ENCODE measurements around the gene ZNF358. TPM values are rescaled to one million over a fixed set of nuclear protein-coding genes. Genes with fewer than 3 reads are reported as not detected.

Gene ZNF358
- total and polyA plus RNA-seq, 10 of the 15 experiments (the other 5 are each of a cell fraction or from before 2014, with no cell fraction given), result 0.09 to 6.3 (median 1.9) TPM; not detected in 1

DNA sequence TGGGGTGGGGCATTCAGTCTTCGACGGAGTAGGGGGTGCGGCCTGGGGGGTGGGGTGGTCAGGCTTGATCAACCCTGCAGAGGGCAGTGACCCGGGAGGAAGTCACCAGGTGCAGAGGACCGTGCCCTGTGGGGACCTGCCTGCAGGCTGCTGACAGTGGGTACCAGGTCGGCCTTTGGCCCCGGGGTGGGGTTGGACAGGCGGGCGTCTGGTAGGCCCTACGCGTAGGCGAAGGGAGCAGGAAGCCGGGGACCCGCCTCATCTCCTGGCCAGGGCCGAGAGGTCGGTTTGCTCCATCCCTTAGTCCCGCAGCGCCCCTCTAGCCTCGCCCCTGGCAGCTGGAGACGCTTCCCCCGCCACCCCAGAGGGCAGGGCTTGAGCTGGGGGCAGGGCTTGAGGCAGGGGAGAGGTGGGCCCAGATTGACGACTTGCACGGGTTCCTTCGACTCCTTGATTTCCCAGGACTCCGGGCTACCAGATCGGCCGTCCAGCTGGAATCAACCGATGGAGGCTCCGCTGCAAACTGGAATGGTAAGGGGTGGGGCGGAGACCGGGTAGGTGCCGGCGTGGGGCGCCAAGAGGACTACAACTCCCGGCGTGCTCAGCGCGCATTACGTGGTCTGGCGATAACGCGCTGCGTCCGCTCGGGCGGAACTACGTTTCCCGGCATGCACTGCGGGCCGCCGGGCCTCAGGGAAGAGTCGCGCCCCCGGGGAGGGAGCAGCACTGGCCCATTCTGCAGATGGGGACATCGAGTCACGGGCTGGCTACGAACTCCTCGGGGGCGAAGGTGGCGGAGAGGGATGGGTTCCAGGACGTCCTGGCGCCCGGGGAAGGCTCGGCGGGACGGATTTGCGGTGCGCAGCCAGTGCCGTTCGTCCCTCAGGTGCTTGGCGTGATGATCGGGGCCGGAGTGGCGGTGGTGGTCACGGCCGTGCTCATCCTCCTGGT is 19.4 kb downstream of the ZNF358 start, which contains the start of gene PNPLA6 (continued):
- TF ChIP-seq, protein P1, sequence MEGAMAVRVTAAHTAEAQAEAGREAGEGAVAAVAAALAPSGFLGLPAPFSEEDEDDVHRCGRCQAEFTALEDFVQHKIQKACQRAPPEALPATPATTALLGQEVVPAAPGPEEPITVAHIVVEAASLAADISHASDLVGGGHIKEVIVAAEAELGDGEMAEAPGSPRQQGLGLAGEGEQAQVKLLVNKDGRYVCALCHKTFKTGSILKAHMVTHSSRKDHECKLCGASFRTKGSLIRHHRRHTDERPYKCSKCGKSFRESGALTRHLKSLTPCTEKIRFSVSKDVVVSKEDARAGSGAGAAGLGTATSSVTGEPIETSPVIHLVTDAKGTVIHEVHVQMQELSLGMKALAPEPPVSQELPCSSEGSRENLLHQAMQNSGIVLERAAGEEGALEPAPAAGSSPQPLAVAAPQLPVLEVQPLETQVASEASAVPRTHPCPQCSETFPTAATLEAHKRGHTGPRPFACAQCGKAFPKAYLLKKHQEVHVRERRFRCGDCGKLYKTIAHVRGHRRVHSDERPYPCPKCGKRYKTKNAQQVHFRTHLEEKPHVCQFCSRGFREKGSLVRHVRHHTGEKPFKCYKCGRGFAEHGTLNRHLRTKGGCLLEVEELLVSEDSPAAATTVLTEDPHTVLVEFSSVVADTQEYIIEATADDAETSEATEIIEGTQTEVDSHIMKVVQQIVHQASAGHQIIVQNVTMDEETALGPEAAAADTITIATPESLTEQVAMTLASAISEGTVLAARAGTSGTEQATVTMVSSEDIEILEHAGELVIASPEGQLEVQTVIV (IDR thresholded peaks at IDR 0.05; ENCODE audit: borderline replicate concordance, partially characterized antibody), result peak; percentile 69
- TF ChIP-seq SMARCA5 (IDR thresholded peaks at IDR 0.05), result peak; percentile 100
- TF ChIP-seq IKZF2 (IDR thresholded peaks at IDR 0.05), result peak in 1 of 2 experiments; percentile 41; a peak in 1 of 4 replicates
- no peak for TF ChIP-seq ZNF622 (IDR thresholded peaks at IDR 0.05)
- TF ChIP-seq TBL1XR1 (IDR thresholded peaks at IDR 0.05; ENCODE audit: low read depth, low read length), result no peak
- no peak for TF ChIP-seq MYB (IDR thresholded peaks at IDR 0.05; ENCODE audit: borderline replicate concordance, low read depth, low read length)
- TF ChIP-seq JUNB (IDR thresholded peaks at IDR 0.05), result no peak
- TF ChIP-seq MTA3 (IDR thresholded peaks at IDR 0.05; ENCODE audit: borderline replicate concordance, low read length), result no peak
- TF ChIP-seq SREBF1 (IDR thresholded peaks at IDR 0.05; ENCODE audit: low read length), result peak; percentile 83
- TF ChIP-seq GABPA (IDR thresholded peaks at IDR 0.05; ENCODE audit: low read depth), result no peak
- 0 out of 2 replicates have a peak, but pooled peaks have one; percentile 58 for TF ChIP-seq NFXL1 (IDR thresholded peaks at IDR 0.05; ENCODE audit: borderline replicate concordance)
- TF ChIP-seq RUNX3 (IDR thresholded peaks at IDR 0.05; ENCODE audit: low read length), result peak; percentile 9; the same call in 1 of the 2 replicates
- TF ChIP-seq DPF2 (IDR thresholded peaks at IDR 0.05), result peak; percentile 54
- TF ChIP-seq, protein P2, sequence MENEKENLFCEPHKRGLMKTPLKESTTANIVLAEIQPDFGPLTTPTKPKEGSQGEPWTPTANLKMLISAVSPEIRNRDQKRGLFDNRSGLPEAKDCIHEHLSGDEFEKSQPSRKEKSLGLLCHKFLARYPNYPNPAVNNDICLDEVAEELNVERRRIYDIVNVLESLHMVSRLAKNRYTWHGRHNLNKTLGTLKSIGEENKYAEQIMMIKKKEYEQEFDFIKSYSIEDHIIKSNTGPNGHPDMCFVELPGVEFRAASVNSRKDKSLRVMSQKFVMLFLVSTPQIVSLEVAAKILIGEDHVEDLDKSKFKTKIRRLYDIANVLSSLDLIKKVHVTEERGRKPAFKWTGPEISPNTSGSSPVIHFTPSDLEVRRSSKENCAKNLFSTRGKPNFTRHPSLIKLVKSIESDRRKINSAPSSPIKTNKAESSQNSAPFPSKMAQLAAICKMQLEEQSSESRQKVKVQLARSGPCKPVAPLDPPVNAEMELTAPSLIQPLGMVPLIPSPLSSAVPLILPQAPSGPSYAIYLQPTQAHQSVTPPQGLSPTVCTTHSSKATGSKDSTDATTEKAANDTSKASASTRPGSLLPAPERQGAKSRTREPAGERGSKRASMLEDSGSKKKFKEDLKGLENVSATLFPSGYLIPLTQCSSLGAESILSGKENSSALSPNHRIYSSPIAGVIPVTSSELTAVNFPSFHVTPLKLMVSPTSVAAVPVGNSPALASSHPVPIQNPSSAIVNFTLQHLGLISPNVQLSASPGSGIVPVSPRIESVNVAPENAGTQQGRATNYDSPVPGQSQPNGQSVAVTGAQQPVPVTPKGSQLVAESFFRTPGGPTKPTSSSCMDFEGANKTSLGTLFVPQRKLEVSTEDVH (IDR thresholded peaks at IDR 0.05; ENCODE audit: low read depth, partially characterized antibody), result no peak
- peak; percentile 93; the same call in 1 of the 2 replicates for TF ChIP-seq STAT1 (conservative IDR thresholded peaks at IDR 0.05)
- TF ChIP-seq RBBP5 (conservative IDR thresholded peaks at IDR 0.05), result no peak
- no peak for TF ChIP-seq NFYA (IDR thresholded peaks at IDR 0.05; ENCODE audit: borderline replicate concordance, low read depth, low read length)
- TF ChIP-seq, protein P3, sequence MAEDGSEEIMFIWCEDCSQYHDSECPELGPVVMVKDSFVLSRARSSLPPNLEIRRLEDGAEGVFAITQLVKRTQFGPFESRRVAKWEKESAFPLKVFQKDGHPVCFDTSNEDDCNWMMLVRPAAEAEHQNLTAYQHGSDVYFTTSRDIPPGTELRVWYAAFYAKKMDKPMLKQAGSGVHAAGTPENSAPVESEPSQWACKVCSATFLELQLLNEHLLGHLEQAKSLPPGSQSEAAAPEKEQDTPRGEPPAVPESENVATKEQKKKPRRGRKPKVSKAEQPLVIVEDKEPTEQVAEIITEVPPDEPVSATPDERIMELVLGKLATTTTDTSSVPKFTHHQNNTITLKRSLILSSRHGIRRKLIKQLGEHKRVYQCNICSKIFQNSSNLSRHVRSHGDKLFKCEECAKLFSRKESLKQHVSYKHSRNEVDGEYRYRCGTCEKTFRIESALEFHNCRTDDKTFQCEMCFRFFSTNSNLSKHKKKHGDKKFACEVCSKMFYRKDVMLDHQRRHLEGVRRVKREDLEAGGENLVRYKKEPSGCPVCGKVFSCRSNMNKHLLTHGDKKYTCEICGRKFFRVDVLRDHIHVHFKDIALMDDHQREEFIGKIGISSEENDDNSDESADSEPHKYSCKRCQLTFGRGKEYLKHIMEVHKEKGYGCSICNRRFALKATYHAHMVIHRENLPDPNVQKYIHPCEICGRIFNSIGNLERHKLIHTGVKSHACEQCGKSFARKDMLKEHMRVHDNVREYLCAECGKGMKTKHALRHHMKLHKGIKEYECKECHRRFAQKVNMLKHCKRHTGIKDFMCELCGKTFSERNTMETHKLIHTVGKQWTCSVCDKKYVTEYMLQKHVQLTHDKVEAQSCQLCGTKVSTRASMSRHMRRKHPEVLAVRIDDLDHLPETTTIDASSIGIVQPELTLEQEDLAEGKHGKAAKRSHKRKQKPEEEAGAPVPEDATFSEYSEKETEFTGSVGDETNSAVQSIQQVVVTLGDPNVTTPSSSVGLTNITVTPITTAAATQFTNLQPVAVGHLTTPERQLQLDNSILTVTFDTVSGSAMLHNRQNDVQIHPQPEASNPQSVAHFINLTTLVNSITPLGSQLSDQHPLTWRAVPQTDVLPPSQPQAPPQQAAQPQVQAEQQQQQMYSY (CRISPR knock-in tag; IDR thresholded peaks at IDR 0.05), result no peak
- no peak for TF ChIP-seq EZH2 (IDR thresholded peaks at IDR 0.05; ENCODE audit: borderline replicate concordance, control insufficient read depth, low read depth, low read length)
- TF ChIP-seq MYC (IDR thresholded peaks at IDR 0.05; ENCODE audit: insufficient read depth, insufficient read length, insufficient replicate concordance, low read length, severe bottlenecking), result peak; percentile 67
- no peak for TF ChIP-seq KDM1A (IDR thresholded peaks at IDR 0.05; ENCODE audit: borderline replicate concordance)
- TF ChIP-seq BCL11A (IDR thresholded peaks at IDR 0.05; ENCODE audit: low read depth, low read length), result no peak

All from GM12878 (cell line).